Tibial nerve (tissue), 4 donors: ENCODE results near the gene ACBD5.

Source experiments
- EP300 ChIP-seq, 2 donors: sonication (generic); formaldehyde crosslinking; IDR thresholded peaks; one replicate each; pipeline ENCODE4 v1.6.1; 2017; ENCODE audit warnings: antibody characterized with exemption in 2 of 2, mild to moderate bottlenecking in 1 of 2
- TF ChIP-seq, protein P1 (sequence below), 5 experiments: fragments of 200-600 bp in 3 of 5; fragments of 450-650 bp in 2 of 5; sonication (generic) in 3 of 5; IDR thresholded peaks; one replicate each; pipeline ENCODE4 v1.5.1; 2016 to 2019; ENCODE audit warnings: antibody characterized with exemption in 5 of 5, mild to moderate bottlenecking in 3 of 5, moderate library complexity in 2 of 5

DNA sequence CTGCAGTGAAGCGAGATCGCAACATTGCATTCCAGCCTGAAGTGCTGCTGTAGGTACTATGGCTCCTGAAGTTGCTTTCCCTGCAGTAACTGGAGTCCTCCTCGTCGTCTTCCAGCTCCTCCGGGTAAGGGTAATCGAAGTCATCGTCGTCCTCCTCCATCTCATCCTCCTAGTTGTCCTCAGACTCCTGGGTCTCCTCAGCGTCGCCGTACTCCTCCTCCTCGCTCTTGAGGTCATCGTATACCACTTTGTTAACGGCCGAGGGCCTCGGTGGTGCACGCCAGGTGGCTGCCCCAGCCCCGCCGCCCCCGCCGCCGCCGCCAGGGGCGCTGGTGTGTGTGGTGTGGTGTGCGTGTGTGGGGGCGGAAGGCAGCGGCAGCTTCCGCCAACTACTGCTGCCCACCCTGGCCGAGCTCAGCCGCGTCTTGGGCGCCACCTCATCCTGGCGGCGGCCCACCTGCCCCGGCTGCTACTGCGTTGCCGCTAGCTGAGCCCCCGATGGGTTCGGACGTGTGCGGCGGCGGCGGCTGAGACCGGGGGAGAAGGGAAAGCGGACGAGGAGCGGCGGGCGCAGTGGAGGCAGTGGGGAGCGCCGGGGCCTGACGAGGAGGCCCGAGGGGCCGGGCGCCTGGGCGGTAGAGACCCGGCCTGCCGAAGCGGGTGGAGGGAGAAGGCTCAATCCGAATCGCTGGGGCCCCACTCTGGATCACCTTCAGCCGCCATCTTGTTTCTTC, 11.8 kb upstream of the ACBD5 start:
- TF ChIP-seq, protein P1, sequence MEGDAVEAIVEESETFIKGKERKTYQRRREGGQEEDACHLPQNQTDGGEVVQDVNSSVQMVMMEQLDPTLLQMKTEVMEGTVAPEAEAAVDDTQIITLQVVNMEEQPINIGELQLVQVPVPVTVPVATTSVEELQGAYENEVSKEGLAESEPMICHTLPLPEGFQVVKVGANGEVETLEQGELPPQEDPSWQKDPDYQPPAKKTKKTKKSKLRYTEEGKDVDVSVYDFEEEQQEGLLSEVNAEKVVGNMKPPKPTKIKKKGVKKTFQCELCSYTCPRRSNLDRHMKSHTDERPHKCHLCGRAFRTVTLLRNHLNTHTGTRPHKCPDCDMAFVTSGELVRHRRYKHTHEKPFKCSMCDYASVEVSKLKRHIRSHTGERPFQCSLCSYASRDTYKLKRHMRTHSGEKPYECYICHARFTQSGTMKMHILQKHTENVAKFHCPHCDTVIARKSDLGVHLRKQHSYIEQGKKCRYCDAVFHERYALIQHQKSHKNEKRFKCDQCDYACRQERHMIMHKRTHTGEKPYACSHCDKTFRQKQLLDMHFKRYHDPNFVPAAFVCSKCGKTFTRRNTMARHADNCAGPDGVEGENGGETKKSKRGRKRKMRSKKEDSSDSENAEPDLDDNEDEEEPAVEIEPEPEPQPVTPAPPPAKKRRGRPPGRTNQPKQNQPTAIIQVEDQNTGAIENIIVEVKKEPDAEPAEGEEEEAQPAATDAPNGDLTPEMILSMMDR (IDR thresholded peaks at IDR 0.05) = peak; percentile 44 to 88 (median 74)
- TF ChIP-seq EP300 (IDR thresholded peaks at IDR 0.05) = peak in 1 of 2 donors; percentile 18
